OCI-LY1 (cell line): ENCODE data around the gene AMPD2.
"Not testable (repeated sequence)": the region's sequence is repeated elsewhere in the genome, so short reads cannot be mapped to it uniquely, and the experiment has no call there.

Source experiments
- EZH2 ChIP-seq: fragments of 200-600 bp; sonication (generic), shearing (Covaris generic); IDR thresholded peaks from 2 replicates; pipeline ENCODE4 v1.8.0; 2017; ENCODE audit warnings: borderline replicate concordance, mixed run types, mild to moderate bottlenecking, antibody characterized with exemption, low read length, moderate library complexity, mixed read lengths
- TF ChIP-seq, protein P1 (sequence below): fragments of 200-600 bp; sonication (generic), shearing (Covaris generic); IDR thresholded peaks from 2 replicates; pipeline ENCODE4 v1.5.1; 2017; ENCODE audit warnings: mild to moderate bottlenecking, antibody characterized with exemption, low read length, moderate library complexity, mixed read lengths

DNA sequence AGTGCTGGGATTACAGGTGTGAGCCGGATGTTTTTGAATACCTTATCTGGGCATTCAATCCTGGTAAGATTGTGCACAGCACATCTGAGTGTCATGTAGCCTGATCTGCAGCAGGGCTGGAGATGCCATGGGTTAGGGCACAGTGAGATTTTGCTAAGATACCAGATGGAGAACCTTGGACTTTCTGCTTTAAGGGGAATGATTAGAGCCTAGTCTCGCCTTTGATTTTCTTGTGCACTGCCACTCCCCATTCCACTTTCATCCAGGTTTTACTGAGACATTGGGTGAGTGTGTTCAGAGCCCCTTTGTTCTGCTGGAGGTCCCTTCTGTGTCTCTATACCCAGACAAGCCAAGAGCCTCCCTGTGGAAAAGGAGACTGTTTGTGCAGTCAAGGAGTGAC is 54.2 kb downstream of the AMPD2 start:
- not testable (repeated sequence) for TF ChIP-seq EZH2
- TF ChIP-seq, protein P1, sequence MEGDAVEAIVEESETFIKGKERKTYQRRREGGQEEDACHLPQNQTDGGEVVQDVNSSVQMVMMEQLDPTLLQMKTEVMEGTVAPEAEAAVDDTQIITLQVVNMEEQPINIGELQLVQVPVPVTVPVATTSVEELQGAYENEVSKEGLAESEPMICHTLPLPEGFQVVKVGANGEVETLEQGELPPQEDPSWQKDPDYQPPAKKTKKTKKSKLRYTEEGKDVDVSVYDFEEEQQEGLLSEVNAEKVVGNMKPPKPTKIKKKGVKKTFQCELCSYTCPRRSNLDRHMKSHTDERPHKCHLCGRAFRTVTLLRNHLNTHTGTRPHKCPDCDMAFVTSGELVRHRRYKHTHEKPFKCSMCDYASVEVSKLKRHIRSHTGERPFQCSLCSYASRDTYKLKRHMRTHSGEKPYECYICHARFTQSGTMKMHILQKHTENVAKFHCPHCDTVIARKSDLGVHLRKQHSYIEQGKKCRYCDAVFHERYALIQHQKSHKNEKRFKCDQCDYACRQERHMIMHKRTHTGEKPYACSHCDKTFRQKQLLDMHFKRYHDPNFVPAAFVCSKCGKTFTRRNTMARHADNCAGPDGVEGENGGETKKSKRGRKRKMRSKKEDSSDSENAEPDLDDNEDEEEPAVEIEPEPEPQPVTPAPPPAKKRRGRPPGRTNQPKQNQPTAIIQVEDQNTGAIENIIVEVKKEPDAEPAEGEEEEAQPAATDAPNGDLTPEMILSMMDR: not testable (repeated sequence)
